ENCODE data around the gene C11orf24. TPM values are rescaled to one million over a fixed set of nuclear protein-coding genes. Genes with fewer than 3 reads are reported as not detected.
A peak's percentile ranks its signal among the peaks of the same experiment; 100 is the strongest.

The C11orf24 gene
- total RNA-seq, 2 experiments from 2014 or later, result 8.0 to 8.5 TPM

DNA sequence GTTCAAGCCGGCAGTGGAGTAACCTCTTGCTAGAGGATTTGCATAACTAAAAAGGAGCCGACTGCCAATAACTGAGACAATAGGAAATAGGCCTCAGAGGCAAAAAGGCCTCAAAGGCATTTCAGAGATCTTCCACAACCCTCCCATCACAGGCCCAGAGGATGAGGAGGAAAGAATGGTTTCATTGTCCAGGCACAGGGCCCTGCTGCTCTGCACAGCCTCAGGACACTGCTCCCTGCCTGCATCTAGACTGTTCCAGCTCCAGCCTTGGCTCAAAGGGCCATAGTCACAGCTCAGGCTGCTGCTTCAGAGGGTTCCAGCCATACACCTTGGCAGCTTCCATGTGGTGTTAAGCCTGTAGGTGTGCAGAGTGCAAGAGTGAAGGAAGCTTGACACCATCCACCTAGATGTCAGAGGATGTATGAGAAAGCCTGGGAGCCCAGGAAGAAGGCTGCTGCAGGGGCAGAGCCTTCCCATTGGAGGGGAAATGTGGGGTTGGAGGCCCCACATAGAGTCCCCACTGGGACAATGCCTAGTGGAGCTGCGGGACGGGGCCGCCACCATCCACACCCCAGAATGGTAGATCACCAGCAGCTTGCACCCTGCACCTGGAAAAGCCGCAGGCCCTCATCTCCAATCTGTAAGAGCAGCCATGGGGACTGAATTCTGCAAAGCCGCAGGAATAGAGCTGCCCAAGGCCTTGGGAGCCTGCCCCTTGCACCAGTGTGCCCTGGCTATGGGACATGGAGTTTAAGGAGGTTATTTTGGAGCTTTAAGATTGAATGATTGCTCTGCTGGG lies 32.4 kb upstream of the C11orf24 start:
- POLR2A ChIA-PET, result interaction anchor here (0.6 kb wide), 1 partner anchor 47 kb away, joined by 3 read pairs; no protein-coding TSS in a partner anchor
- no peaks in the 10 kb centered on the region for H3K9me3 Mint-ChIP-seq
- no peak overlapping the region for H3K27ac Mint-ChIP-seq
- H3K4me3 ChIP-seq (ENCODE audit: low read length), result no peak overlapping the region
- DNase-seq (no peak), ATAC-seq (ENCODE audit: poor library complexity) (no peak)
- intact Hi-C loops (cut with DNase I, micrococcal nuclease), result no loop called here
- H3K36me3 ChIP-seq (ENCODE audit: insufficient read depth, low read length), result no peaks in the 10 kb centered on the region
- CTCF ChIA-PET, result no interaction called here
- no peaks in the 10 kb centered on the region for H3K27me3 ChIP-seq (ENCODE audit: control insufficient read depth in 1 of 2, insufficient read depth in 2 of 2, low read length in 2 of 2)
- peaks cover 0 to 8% of the 10 kb centered on the region in 2 experiments for H3K9me3 ChIP-seq (ENCODE audit: control insufficient read depth in 1 of 2, insufficient read depth in 1 of 2, low read length in 2 of 2)
- H3K4me1 ChIP-seq (ENCODE audit: insufficient read depth, low read length), result no peaks in the 10 kb centered on the region
- H3K27ac ChIP-seq (ENCODE audit: low read depth in 1 of 2, low read length in 2 of 2), result no peak overlapping the region
- H3K27me3 Mint-ChIP-seq, result no peaks in the 10 kb centered on the region
- no peak overlapping the region for H3K4me3 Mint-ChIP-seq
- no peaks in the 10 kb centered on the region for H3K4me1 Mint-ChIP-seq (ENCODE audit: low read depth)
- TF ChIP-seq, protein P1, sequence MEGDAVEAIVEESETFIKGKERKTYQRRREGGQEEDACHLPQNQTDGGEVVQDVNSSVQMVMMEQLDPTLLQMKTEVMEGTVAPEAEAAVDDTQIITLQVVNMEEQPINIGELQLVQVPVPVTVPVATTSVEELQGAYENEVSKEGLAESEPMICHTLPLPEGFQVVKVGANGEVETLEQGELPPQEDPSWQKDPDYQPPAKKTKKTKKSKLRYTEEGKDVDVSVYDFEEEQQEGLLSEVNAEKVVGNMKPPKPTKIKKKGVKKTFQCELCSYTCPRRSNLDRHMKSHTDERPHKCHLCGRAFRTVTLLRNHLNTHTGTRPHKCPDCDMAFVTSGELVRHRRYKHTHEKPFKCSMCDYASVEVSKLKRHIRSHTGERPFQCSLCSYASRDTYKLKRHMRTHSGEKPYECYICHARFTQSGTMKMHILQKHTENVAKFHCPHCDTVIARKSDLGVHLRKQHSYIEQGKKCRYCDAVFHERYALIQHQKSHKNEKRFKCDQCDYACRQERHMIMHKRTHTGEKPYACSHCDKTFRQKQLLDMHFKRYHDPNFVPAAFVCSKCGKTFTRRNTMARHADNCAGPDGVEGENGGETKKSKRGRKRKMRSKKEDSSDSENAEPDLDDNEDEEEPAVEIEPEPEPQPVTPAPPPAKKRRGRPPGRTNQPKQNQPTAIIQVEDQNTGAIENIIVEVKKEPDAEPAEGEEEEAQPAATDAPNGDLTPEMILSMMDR (IDR thresholded peaks at IDR 0.05), result no peak
- no peaks in the 10 kb centered on the region for H3K36me3 Mint-ChIP-seq (ENCODE audit: low read depth)

DNA sequence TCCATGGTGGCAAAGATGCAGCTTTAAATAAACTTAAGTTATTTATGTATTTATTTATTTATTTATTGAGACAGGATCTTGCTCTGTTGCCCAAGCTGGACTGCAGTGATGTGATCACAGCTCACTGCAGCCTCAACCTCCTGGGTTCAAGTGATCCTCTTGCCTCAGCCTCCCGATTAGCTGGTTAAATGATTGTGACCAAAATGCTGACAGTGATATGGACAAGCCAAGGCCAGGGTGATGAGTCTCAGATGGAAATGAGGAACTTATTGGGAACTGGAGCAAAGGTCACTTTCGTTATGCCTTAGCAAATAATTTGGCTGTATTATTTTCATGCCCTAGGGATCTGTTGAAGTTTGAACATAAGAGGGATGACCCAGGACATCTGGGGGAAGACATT lies 31.3 kb upstream of the C11orf24 start:
- ATAC-seq (ENCODE audit: poor library complexity) (no peak), DNase-seq (peak in 2 of 14 experiments; percentile 9 to 30)
- Histone ChIP-seq H3K27ac (ENCODE audit: low read depth in 1 of 2, low read length in 2 of 2) (no peak overlapping the region), H3K9me3 (ENCODE audit: control insufficient read depth in 1 of 2, insufficient read depth in 1 of 2, low read length in 2 of 2) (peaks cover 0 to 8% of the 10 kb centered on the region in 2 experiments), H3K27me3 (ENCODE audit: control insufficient read depth in 1 of 2, insufficient read depth in 2 of 2, low read length in 2 of 2) (no peaks in the 10 kb centered on the region), H3K4me3 (ENCODE audit: low read length) (no peak overlapping the region), H3K36me3 (ENCODE audit: insufficient read depth, low read length) (no peaks in the 10 kb centered on the region), H3K4me1 (ENCODE audit: insufficient read depth, low read length) (peaks cover under 1% of the 10 kb centered on the region)
- ChIA-PET CTCF (no interaction called here), POLR2A (no interaction called here)
- no peaks in the 10 kb centered on the region for H3K36me3 Mint-ChIP-seq (ENCODE audit: low read depth)
- H3K4me3 Mint-ChIP-seq, result no peak overlapping the region
- H3K9me3 Mint-ChIP-seq, result no peaks in the 10 kb centered on the region
- H3K27me3 Mint-ChIP-seq, result no peaks in the 10 kb centered on the region
- H3K4me1 Mint-ChIP-seq (ENCODE audit: low read depth), result no peaks in the 10 kb centered on the region
- TF ChIP-seq, protein P1 (IDR thresholded peaks at IDR 0.05), result no peak
- intact Hi-C loops (cut with DNase I, micrococcal nuclease), result no loop called here
- no peak overlapping the region for H3K27ac Mint-ChIP-seq

DNA sequence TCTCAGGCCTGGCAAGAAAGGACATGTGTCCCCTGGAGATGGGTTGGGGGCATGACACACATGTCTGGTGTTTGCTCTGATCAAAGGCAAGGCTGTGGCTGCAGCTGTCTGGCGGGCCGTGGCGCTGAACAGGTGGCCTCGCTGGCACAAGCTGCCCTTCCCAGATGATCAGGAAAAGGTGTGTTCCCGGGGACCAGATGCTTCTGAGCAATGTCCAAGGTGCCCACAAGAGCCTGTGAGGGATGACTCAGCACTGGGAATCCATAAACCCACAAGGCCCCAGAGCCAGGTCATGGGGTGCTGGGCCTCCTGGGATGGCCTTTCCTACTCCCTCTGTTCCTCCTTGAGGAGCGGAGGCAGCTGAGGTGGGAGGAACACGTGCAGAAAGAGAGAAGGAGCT lies 30.9 kb upstream of the C11orf24 start:
- ChIA-PET POLR2A (no interaction called here), CTCF (no interaction called here)
- H3K9me3 Mint-ChIP-seq, result no peaks in the 10 kb centered on the region
- no peak for DNase-seq
- TF ChIP-seq, protein P1 (IDR thresholded peaks at IDR 0.05), result no peak
- Histone ChIP-seq H3K4me3 (ENCODE audit: low read length) (no peak overlapping the region), H3K9me3 (ENCODE audit: control insufficient read depth in 1 of 2, insufficient read depth in 1 of 2, low read length in 2 of 2) (peaks cover 0 to 8% of the 10 kb centered on the region in 2 experiments), H3K27me3 (ENCODE audit: control insufficient read depth in 1 of 2, insufficient read depth in 2 of 2, low read length in 2 of 2) (no peaks in the 10 kb centered on the region), H3K36me3 (ENCODE audit: insufficient read depth, low read length) (no peaks in the 10 kb centered on the region), H3K4me1 (ENCODE audit: insufficient read depth, low read length) (peaks cover 4% of the 10 kb centered on the region), H3K27ac (ENCODE audit: low read depth in 1 of 2, low read length in 2 of 2) (no peak overlapping the region)
- no peak overlapping the region for H3K4me3 Mint-ChIP-seq
- no peaks in the 10 kb centered on the region for H3K4me1 Mint-ChIP-seq (ENCODE audit: low read depth)
- no peak overlapping the region for H3K27ac Mint-ChIP-seq
- ATAC-seq (ENCODE audit: poor library complexity), result no peak
- intact Hi-C loops (cut with DNase I, micrococcal nuclease), result no loop called here
- H3K27me3 Mint-ChIP-seq, result no peaks in the 10 kb centered on the region
- no peaks in the 10 kb centered on the region for H3K36me3 Mint-ChIP-seq (ENCODE audit: low read depth)
